ENCODE data around the gene SPOCK2. TPM values are rescaled to one million over a fixed set of nuclear protein-coding genes. Genes with fewer than 3 reads are reported as not detected.
A peak's percentile ranks its signal among the peaks of the same experiment; 100 is the strongest.

Gene SPOCK2
- total and polyA plus RNA-seq, 2 donors (not counting 1 experiment from before 2014, with no cell fraction given) = 39.1 to 139 TPM

DNA sequence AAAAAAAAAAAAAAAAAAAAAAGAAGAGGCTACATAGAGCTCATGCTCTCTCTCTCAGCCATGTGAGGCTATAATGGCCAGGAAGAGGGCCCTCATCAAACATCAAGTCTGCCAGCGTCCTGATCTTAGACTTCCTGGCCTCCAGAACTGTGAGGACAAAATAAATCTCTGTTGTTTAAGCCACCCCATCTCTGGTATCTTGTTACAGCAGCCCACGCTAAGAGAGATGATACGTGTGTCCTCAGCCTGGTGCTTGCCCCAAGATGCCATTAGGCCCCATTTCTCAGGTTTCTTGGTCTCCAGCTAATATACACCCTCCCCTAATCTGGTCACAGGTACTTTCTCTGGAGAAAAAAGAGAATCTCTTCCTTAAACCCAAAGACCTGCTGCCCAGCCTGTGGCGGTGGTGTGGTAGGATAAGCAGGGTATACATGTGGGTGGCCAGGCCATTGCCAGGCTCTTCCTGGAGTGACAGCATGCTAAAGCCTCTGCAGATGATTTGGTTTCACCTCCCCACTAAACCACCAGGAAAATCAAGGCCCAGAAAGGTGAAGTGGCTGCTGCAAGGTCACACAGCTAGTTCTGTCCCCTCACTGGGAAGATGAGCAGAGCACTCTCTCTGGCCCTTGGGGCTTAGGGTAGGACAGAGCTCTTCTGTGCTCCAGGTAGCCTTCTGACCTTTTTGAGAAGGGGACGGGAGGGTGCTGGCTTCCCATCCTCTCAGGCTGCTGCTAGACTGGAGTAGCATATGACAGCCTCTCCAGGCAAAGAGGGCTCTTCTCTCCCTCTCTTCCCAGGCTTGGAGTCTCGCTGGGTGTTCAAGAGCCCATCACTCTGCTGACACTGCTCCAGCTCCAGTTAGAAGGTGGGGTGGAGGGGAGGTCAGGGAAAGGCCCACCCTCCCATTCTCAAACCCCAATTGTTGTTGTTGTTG lies 5.2 kb downstream of the SPOCK2 start:
- ChIA-PET CTCF (no interaction called here), POLR2A (interaction anchor here (1.9 kb wide), 1 partner anchor 34 kb away, joined by 13 read pairs; no protein-coding TSS in a partner anchor)
- Histone ChIP-seq H3K79me2 (ENCODE audit: control insufficient read depth, insufficient read depth, low read length) (peaks cover 75% of the 10 kb centered on the region), H3K4me3 (ENCODE audit: control extremely low read depth in 1 of 5, extremely low read depth in 1 of 5, insufficient read depth in 1 of 5, low read depth in 2 of 5, low read length in 4 of 5) (no peak overlapping the region), H4K20me1 (ENCODE audit: control insufficient read depth, insufficient read depth, low read length, poor library complexity, severe bottlenecking) (peaks cover 5% of the 10 kb centered on the region), H3K27me3 (replicated peaks in 1 of 4; ENCODE audit: control extremely low read depth in 1 of 4, control insufficient read depth in 3 of 4, insufficient read depth in 4 of 4, low read length in 3 of 4) (no peaks in the 10 kb centered on the region), H3K9me3 (ENCODE audit: control extremely low read depth in 1 of 3, control insufficient read depth in 2 of 3, insufficient read depth in 1 of 3, low read length in 2 of 3) (no peaks in the 10 kb centered on the region), H3K36me3 (replicated peaks in 1 of 2; ENCODE audit: control extremely low read depth in 1 of 2, control insufficient read depth in 1 of 2, extremely low read depth in 1 of 2, insufficient read depth in 2 of 2, low read length in 1 of 2) (peaks cover 0 to 30% of the 10 kb centered on the region in 2 experiments), H3K9ac (ENCODE audit: low read length) (no peak overlapping the region), H2AFZ (ENCODE audit: insufficient read depth, low read depth, low read length, poor library complexity, severe bottlenecking) (no peak overlapping the region), H3K27ac (ENCODE audit: low read length in 2 of 2) (no peak overlapping the region), H3K4me1 (ENCODE audit: control insufficient read depth in 2 of 2, insufficient read depth in 2 of 2, low read length in 2 of 2) (peaks cover 39 to 62% of the 10 kb centered on the region in 2 donors), H3K4me2 (replicated peaks; ENCODE audit: low read depth, low read length, poor library complexity, severe bottlenecking) (no peak overlapping the region)
- no peak for TF ChIP-seq EZH2 (IDR thresholded peaks at IDR 0.05; ENCODE audit: borderline replicate concordance, insufficient read depth, low read depth, low read length, poor library complexity, severe bottlenecking)
- TF ChIP-seq, protein P1, sequence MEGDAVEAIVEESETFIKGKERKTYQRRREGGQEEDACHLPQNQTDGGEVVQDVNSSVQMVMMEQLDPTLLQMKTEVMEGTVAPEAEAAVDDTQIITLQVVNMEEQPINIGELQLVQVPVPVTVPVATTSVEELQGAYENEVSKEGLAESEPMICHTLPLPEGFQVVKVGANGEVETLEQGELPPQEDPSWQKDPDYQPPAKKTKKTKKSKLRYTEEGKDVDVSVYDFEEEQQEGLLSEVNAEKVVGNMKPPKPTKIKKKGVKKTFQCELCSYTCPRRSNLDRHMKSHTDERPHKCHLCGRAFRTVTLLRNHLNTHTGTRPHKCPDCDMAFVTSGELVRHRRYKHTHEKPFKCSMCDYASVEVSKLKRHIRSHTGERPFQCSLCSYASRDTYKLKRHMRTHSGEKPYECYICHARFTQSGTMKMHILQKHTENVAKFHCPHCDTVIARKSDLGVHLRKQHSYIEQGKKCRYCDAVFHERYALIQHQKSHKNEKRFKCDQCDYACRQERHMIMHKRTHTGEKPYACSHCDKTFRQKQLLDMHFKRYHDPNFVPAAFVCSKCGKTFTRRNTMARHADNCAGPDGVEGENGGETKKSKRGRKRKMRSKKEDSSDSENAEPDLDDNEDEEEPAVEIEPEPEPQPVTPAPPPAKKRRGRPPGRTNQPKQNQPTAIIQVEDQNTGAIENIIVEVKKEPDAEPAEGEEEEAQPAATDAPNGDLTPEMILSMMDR (IDR thresholded peaks at IDR 0.05) = no peak
- Mint-ChIP-seq H3K4me3 (no peak overlapping the region), H3K27ac (peak overlapping the region; percentile 71), H3K4me1 (peaks cover 78% of the 10 kb centered on the region), H3K27me3 (no peaks in the 10 kb centered on the region), H3K9me3 (ENCODE audit: insufficient read depth) (no peaks in the 10 kb centered on the region)
- intact Hi-C loops (cut with micrococcal nuclease) = no loop called here
- DNase-seq = no peak
- ATAC-seq (ENCODE audit: low read depth) = no peak
- WGBS (ENCODE audit: insufficient coverage) = 81% methylated on average over 3 of the region's 6 CpGs

All from B cell (primary cell).